ENCODE measurements around the gene TMEM138. TPM values are rescaled to one million over a fixed set of nuclear protein-coding genes. Genes with fewer than 3 reads are reported as not detected.

Gene TMEM138
- total and polyA plus RNA-seq, 2 of the 13 experiments (the other 11 are each of a cell fraction or from before 2014, with no cell fraction given) = 43.5 to 61.0 TPM

- TF ChIP-seq IKZF1 (IDR thresholded peaks at IDR 0.05) = no peak
- no peak for TF ChIP-seq ZNF780A (CRISPR knock-in tag; IDR thresholded peaks at IDR 0.05)
- 0 out of 2 replicates have a peak, but pooled peaks have one; percentile 58 for TF ChIP-seq ZBED4 (CRISPR knock-in tag; IDR thresholded peaks at IDR 0.05; ENCODE audit: borderline replicate concordance)
- TF ChIP-seq EED (CRISPR knock-in tag; IDR thresholded peaks at IDR 0.05) = 0 out of 2 replicates have a peak, but pooled peaks have one; percentile 37
- TF ChIP-seq MAFK (conservative IDR thresholded peaks at IDR 0.05 in 1 of 2, IDR thresholded peaks at IDR 0.05 in 1 of 2; ENCODE audit: low read length in 2 of 2) = no peak
- TF ChIP-seq KDM1A (CRISPR knock-in tag; IDR thresholded peaks at IDR 0.05) = no peak
- TF ChIP-seq FOXP4 (CRISPR knock-in tag; IDR thresholded peaks at IDR 0.05) = 0 out of 2 replicates have a peak, but pooled peaks have one; percentile 34
- no peak for TF ChIP-seq TOE1 (CRISPR knock-in tag; IDR thresholded peaks at IDR 0.05)
- TF ChIP-seq NRL (CRISPR knock-in tag; IDR thresholded peaks at IDR 0.05; ENCODE audit: borderline replicate concordance) = no peak
- TF ChIP-seq, protein P1, sequence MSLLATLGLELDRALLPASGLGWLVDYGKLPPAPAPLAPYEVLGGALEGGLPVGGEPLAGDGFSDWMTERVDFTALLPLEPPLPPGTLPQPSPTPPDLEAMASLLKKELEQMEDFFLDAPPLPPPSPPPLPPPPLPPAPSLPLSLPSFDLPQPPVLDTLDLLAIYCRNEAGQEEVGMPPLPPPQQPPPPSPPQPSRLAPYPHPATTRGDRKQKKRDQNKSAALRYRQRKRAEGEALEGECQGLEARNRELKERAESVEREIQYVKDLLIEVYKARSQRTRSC (CRISPR knock-in tag; IDR thresholded peaks at IDR 0.05; ENCODE audit: low read depth) = no peak
- TF ChIP-seq NCOA1 (CRISPR knock-in tag; IDR thresholded peaks at IDR 0.05) = no peak
- TF ChIP-seq MIER3 (CRISPR knock-in tag; IDR thresholded peaks at IDR 0.05; ENCODE audit: borderline replicate concordance) = peak; percentile 48; the same call in 1 of the 2 replicates
- TF ChIP-seq ZNF547 (CRISPR knock-in tag; IDR thresholded peaks at IDR 0.05) = no peak
- TF ChIP-seq MTF1 (CRISPR knock-in tag; IDR thresholded peaks at IDR 0.05) = no peak
- TF ChIP-seq THAP8 (CRISPR knock-in tag; IDR thresholded peaks at IDR 0.05; ENCODE audit: borderline replicate concordance) = no peak
- TF ChIP-seq KLF13 (CRISPR knock-in tag; IDR thresholded peaks at IDR 0.05) = no peak
- no peak for TF ChIP-seq NFIC (IDR thresholded peaks at IDR 0.05; ENCODE audit: low read length)
- no peak; the same call in 1 of the 2 replicates for TF ChIP-seq ZNF766 (CRISPR knock-in tag; IDR thresholded peaks at IDR 0.05; ENCODE audit: borderline replicate concordance)
- no peak for TF ChIP-seq HIVEP1 (CRISPR knock-in tag; IDR thresholded peaks at IDR 0.05)
- no peak for TF ChIP-seq LCORL (IDR thresholded peaks at IDR 0.05)
- peak; percentile 66; the same call in 1 of the 2 replicates for TF ChIP-seq LCORL (CRISPR knock-in tag; IDR thresholded peaks at IDR 0.05)
- TF ChIP-seq GATAD2A (CRISPR knock-in tag; IDR thresholded peaks at IDR 0.05) = peak; percentile 49; the same call in 1 of the 2 replicates
- TF ChIP-seq ZNF790 (CRISPR knock-in tag; IDR thresholded peaks at IDR 0.05; ENCODE audit: borderline replicate concordance) = no peak
- no peak for TF ChIP-seq HHEX (CRISPR knock-in tag; IDR thresholded peaks at IDR 0.05)
- no peak for TF ChIP-seq CCAR2 (optimal IDR thresholded peaks at IDR 0.05; ENCODE audit: low read depth, low read length)
Measured at GRCh38 chr11:61336171-61336935, 25.8 kb upstream of the TMEM138 start (continued).
